ENCODE measurements around the gene PA2G4. TPM values are rescaled to one million over a fixed set of nuclear protein-coding genes. Genes with fewer than 3 reads are reported as not detected.
"Not testable (repeated sequence)": the region's sequence is repeated elsewhere in the genome, so short reads cannot be mapped to it uniquely, and the experiment has no call there.

PA2G4 gene
- total RNA-seq, 1 donor from 2014 or later, result 32.3 TPM

DNA sequence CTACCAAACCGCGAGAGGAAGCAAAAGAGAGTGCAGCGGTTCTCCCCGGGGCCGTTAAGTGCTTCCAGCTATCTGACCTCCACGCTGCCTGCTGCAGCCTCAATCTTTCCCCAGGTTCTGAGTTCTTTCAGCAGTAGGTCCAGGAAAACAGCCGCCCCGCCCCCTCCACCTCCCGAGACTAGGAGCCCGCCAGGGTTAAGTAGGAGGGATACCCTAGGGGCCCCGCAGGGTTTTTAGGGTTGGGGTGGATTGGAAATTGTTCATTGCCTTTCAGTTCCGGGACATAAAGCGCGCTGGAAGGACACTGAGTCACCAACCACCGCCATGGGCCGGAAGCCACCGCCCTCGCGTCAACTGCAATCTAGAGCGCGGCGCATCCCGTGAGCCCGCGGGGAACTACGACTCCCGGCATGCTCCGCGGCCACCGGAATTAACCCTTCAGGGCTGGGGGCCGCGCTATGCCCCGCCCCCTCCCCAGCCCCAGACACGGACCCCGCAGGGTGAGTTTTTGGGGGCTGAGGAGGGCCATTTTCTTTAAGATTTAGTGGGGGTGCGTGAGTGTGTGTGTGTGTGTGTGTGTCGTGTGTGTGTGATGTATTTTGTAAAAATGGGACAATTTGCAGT lies 47.9 kb downstream of the PA2G4 start, which contains the start of gene MYL6B:
Gene MYL6B, plus strand, starts transcription at position 456 of the 624 bp plus-strand sequence. CDS start 1,332 bp downstream, outside the sequence.
- ATAC-seq, result peak; percentile 93
- DNase-seq (ENCODE audit: low spot score), result peak; percentile 94

DNA sequence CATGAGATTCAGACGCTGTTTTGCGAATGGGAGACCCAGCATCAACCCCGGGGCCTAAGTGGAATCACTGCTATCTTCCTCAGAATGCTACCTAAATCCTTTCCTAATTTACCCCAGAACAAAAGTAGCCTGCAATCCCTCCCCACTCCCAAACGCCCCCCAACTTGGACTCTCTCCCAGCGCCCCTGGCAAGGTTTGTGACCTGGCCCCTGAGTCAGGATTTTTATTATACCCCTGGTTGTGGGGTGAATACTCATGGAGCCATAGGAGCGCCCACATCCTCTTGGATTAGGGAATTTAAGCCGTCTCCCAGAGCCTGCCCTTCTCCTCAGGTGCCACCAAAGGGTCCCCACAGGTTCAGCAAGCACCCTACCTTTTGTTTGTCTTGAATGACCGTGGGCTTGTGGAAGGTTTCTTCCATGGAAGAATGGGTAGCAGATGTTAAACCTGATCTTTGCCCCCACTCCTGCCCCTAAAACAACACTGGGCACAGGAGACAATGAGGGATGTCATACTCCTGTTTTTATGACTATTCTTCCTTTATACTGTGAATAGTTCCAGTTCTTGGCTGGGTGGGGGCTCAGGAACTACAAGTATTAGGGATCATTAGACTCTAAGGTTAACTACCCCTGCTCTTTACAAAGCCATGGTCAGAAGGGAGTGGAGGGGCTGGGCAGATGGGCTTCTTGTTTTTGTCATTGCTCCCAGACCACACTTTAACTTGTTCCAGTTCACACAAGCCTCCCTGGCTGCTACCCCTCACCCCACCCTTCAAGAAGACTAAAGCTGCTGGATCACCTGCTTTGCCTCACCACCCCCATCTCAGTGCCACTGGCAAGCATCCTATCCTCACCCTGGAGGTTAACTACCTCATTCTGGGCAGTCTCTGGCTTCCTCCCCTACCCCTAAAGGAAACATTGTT lies 48.7 kb downstream of the PA2G4 start:
- ATAC-seq, result no peak
- DNase-seq (ENCODE audit: low spot score), result no peak

DNA sequence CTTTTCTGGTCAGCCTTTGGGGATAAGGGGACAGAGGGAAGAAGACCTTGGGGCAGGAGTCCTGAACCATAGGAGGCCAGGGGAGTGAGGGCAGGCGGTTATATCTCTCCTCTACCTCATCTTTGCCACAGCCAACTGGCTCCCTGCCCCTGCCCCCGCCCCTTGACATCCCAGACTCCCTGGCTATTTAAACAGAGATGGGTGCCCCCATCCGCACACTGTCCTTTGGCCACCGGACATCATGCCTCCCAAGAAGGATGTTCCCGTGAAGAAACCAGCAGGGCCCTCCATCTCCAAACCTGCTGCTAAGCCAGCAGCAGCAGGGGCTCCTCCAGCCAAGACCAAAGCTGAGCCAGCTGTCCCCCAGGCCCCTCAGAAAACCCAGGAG lies 49.3 kb downstream of the PA2G4 start:
- ATAC-seq, result no peak
- no peak for DNase-seq (ENCODE audit: low spot score)

DNA sequence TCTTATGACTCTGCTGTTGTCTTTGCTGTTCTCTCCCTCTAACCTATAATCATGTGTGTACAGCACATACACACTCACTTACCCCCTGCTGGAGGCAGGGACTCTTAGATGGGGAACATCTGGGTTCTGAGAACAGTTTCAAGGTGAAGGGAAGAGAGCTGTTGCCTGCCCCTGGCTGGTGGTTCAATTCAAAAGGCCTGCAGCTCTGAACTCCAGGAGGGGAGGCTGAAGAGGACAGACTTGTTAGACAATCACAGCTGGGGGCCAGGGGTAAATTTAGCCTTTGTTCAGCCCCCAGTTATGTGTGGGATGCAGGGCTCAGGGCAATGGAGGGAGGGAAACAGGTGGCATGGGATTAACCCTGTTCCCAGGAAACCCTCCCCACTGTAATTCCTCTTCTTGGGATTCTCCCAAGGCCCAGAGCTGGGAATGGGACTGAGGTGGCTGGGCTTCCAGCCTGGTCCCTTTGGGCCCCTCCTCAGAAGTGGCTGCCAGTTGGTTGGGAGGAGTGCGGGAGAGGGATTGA lies 50.0 kb downstream of the PA2G4 start:
- ATAC-seq, result no peak
- no peak for DNase-seq (ENCODE audit: low spot score)

DNA sequence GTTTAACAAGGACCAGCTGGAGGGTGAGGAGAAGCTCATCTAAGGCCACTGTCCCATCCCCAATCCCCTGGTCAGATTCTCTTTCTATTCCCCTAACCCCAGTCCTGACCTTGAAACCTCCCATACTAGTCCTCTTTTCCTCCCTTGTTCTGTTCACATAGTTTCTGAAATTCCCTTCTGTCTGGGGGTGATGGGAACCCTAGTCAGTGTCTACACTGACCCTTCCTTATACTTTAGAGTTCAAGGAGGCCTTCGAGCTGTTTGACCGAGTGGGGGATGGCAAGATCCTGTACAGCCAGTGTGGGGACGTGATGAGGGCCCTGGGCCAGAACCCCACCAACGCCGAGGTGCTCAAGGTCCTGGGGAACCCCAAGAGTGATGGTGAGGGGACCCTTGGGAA lies 50.5 kb downstream of the PA2G4 start:
- DNase-seq (ENCODE audit: low spot score), result no peak
- no peak for ATAC-seq

DNA sequence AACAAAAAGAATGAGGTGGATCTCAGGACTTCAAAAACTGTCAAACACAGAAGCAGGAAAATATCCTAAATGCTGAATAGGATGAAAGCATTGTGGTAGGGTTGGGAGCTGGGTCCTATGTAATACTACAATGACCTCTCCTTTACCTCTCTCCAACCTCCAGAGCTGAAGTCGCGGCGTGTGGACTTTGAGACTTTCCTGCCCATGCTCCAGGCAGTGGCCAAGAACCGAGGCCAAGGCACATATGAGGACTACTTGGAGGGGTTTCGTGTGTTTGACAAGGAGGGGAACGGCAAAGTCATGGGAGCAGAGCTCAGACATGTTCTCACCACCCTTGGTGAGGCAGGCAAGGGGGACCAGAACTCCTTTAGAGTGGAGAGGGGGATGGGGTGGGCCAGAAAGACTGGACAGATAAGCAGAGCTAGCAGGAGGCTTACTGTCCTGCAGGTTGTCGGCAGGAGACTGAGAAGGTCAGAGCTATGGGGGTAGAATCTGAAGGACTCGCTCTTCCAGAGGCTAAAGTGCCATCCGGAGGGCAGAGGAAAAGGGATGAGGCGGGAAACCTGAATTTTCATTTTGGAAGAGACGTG lies 51.0 kb downstream of the PA2G4 start:
- DNase-seq (ENCODE audit: low spot score) (peak; percentile 69), ATAC-seq (peak; percentile 41)

DNA sequence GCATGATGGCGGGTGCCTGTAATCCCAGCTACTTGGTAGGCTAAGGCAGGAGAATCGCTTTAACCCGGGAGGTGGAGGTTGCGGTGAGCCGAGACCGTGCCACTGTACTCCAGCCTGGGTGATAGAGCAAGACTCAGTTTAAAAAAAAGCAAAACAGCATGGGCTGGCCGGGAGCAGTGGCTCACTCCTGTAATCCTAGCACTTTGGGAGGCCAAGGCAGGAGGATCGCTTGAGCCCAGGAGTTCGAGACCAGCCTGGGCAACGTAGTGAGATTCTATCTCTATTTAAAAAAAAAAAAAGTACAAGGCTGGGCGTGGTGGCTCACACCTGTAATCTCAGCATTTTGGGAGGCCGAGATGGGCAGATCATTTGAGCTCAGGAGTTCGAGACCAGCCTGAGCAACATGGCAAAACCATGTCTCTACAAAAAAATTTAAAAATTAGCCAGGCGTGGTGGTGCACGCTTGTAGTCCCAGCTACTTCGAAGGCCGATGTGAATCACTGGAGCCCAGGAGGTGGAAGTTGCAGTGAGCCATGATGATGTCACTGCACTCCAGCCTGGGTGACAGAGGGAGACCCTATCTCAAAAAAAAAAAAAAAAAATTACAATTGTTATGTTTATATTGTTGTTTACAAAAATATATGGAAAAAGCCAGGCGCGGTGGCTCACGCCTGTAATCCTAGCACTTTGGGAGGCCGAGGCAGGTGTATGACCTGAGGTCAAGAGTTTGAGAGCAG lies 52.3 kb downstream of the PA2G4 start:
- ATAC-seq; DNase-seq (ENCODE audit: low spot score): not testable (repeated sequence)

DNA sequence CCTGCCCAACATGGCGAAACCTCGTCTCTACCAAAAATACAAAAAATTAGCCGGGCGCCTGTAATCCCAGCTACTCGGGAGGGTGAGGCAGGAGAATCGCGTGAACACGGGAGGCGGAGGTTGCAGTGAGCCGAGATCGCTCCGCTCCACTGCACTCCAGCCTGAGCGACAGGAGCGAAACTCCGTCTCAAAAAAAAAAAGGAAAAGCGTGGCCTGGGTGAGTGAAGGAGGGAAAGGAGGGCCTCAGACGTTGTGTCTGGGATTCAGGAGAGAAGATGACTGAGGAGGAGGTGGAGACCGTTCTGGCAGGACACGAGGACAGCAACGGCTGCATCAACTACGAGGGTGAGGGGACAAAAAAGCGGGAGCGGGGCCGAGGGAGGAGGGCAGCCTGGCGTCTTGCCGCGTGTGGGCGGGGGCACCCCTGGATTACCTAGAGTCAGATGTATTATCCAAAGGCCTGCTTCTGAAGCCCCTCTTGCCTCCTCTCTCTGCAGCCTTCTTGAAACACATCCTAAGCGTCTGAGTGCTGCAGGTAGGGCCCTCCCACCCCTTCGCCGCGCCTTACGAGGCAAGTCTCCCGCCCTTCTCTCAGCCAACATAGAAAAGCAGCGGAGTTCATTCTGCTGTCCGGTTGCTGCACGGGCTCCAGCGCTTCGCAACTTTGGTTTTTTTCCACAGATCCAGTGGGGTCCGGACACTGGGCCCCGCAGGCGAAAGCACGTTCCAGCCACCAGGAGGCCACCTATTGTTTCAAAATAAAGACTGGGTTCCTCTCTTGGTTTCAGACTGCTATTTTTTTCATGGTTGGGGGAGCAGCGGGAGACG lies 53.1 kb downstream of the PA2G4 start:
- peak; percentile 48 for ATAC-seq
- peak; percentile 69 for DNase-seq (ENCODE audit: low spot score)

DNA sequence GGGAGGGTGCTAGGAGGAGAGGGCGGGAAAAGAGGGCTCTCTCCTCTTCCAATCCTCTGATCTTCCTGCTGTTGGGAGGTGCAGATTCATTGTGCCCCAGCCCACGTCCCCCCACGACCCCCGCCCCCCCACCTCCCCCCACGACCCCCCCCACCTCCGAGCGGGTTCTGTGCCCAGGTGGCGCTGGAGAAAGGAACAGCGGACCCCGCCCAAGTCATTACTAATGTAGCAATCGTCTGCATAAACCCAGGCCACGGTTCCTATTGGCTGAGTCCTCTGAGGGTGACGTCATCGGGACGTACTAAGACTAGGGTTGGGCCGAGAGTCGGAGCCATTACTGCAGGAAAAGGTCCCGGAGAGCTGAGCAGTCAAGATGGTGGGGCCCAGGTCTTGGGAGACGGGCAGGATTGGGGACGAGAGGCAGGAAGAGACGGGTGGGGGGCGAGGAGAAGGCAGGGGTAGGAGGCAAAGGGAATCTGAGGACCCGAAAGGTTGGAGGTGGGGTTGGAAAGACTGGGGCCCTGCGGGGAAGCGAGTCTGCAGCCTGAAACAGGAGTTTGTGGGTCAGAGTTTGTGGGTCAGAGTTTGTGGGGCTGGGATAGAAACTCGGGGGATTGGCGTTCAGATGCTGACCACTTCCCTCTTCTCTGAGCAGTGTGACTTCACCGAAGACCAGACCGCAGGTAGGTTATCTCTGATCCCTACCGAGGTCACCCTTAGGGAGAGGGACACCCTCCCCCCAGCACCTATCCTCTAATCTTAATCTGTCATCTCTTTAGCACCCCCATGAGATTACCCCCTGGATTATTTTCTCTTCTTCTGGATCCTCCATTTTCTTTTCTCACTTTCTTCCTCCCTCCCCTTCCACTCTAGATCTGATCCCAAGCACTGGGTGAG lies 53.9 kb downstream of the PA2G4 start, which contains the start of gene MYL6:
Gene MYL6, plus strand, starts transcription at position 331 of the 897 bp plus-strand sequence. Its CDS starts 43 bp downstream, at position 374.
- DNase-seq (ENCODE audit: low spot score) (peak; percentile 97), ATAC-seq (peak; percentile 83)

DNA sequence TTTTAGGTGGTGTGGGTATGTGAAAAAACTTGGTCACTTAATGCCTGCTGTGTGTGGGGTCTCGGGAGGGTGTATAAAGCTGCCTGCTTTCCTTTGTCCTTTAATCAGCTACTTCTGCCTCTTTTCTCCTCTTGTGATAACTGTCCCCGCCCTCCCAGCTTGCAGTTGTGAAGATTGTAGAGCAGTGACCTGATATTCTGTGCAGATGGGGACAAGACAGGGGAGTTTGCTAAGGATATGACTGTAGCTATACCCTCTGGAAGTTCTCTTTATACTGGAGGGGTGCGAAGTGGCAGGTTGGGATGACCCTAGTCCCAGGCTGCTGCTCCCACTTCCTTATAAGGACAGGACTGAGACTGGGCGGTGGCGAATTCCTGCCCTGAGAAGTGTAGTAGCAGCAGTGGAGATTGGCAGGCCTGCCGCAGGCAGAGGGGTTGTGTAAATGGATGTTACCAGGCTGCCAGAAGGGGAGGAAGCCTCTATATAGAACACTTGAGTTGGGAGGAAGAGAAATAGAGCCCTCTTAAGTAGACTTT lies 54.6 kb downstream of the PA2G4 start:
- DNase-seq (ENCODE audit: low spot score), result peak; percentile 71

DNA sequence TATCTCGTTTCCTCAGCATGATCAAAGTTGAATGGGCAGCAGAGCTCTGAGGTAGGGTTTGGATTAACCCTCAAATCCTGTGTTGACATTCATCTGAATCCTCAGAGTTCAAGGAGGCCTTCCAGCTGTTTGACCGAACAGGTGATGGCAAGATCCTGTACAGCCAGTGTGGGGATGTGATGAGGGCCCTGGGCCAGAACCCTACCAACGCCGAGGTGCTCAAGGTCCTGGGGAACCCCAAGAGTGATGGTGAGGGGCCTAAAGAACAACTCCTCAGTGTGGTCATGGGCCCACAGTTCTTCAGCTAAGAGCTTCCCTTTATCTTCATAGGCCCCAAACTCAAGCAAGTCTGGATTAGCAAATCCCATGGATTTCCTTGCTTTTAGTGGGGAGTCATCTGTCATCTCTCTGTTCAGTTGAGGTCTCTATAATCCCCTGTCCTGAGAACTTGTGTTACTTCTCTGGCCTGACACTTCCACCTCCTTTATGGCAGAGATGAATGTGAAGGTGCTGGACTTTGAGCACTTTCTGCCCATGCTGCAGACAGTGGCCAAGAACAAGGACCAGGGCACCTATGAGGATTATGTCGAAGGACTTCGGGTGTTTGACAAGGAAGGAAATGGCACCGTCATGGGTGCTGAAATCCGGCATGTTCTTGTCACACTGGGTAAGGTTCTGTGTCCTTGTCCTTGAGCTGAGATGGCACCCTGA lies 55.3 kb downstream of the PA2G4 start:
- DNase-seq (ENCODE audit: low spot score), result no peak
- ATAC-seq, result no peak

More for the DNA sequence above, 54.6 kb downstream of the PA2G4 start:
- peak; percentile 29 for ATAC-seq

DNA sequence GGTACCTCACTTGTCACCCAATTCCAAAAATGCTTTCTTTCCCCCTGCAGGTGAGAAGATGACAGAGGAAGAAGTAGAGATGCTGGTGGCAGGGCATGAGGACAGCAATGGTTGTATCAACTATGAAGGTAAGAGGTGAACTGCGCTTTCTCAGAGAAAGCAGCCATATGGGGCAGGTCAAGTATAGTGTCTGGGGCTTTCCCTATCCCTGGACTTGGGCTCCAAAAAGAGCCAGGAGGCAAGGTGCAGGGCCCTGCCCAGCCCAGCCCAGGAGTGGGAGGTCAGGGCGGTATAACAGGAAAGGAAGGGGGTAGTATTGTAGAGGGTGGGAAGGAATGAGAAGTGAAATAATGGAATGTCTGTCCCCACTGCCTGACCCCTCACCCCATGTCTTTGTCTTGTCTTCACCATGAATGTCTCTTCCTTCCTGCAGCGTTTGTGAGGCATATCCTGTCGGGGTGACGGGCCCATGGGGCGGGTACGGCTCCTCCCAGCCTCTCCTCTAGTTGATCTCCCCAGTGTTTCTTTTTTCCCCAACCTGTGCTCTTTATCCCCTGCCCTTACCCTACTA lies 55.9 kb downstream of the PA2G4 start:
- no peak for DNase-seq (ENCODE audit: low spot score)
- no peak for ATAC-seq

DNA sequence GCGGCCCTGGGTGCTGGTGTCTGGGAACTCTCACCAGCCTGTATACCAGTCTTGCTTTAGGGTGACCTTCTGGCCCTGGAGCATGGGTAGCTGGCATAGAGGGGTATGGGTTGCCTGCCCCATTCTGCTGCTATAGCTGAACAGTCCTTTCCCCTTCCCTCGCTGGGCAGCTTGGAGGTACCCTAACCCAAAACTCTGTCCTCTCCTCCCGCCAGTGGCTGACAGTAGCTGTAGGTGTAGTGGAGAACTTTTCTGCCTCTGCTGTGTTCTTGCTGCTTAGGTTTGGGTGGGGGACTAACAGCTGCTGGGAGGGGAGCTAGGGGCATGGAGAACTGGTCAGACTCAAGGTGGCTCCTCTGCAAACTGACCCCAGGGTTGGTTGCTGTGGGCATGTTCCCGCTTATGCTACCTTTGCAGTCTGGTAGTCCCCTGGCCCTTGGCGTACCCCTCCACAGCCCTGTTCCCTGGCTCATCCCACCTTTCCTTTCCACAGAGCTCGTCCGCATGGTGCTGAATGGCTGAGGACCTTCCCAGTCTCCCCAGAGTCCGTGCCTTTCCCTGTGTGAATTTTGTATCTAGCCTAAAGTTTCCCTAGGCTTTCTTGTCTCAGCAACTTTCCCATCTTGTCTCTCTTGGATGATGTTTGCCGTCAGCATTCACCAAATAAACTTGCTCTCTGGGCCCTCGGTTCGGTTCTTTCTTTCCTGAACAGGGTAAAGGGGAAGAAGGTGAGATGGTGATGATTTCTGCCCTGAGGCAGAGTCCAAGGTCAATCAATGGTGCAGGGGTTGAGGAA lies 56.7 kb downstream of the PA2G4 start:
- no peak for ATAC-seq
- DNase-seq (ENCODE audit: low spot score), result no peak

DNA sequence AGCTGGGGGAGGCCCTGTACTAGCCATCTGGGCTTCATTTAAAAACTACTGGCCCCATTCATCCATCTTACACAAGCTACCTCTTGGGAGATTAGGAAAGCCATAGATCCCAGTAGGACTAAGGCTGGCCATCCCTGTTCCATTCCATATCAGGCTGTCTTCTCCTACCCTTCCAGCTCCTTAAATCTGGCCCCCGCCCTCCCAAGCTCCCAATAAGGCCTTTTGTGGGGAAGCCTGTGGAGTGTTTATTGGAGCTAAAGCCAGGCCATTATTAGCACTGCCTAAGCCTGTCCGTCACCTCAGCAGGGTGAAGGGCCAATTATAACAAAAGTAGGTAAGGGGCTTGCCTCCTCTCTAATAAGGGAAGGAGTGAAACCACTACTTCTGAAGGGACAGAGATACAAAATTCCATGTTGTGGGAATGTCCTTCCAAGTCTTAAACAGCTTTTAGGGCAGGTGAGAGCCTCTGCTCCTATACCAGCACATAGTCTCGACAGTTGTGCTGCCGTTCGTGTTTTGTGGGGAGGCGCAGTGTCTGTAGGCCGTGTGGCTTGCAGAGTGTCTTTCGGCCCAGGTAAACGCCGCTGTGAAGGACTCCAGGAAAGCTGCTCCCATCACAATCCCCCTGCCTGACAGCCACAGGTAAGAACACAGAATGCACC lies 57.5 kb downstream of the PA2G4 start:
- DNase-seq (ENCODE audit: low spot score) (no peak), ATAC-seq (no peak)

DNA sequence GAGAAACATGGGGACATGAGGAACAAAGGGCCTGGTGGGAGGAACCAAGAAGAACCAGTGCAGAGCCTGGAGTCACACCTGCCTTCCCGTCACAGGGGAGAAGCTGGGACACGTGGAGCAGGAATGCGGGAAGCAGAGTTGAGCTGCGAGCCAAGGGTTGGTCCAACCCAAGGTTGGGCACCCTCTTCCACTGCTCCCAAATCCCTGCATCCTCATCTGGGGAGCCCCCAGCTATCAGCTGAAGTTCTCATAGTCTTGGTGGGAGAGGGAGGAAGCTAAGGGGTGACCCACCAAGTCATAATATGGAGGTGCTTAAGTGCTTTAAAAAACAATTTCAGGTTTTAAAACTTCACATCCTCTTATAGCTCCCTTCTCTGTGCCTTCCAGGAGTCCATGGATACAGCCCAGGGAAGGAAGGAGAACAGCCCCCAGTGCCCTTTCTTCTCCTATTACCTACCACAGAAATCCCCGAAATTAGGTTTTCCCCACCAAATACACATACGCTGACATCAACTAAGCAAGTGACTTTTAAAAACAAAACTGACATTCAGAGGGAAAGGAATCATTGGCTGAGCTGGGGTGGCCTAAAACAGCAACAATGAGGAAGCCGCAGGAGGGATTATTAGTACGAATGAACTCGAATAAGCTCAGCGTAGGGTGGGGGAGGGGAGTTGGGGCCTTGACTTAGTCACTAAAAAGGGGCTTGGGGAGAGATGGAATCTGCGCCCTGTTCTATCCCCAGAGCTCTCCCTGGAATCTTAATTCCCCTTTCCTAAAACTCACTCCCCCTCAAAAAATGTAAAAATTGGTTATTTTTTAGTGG lies 58.3 kb downstream of the PA2G4 start:
- DNase-seq (ENCODE audit: low spot score) (no peak), ATAC-seq (no peak)
